Nephron (organoid): ENCODE data around the gene MCF2L2.

Experiments used
- H3K27ac Mint-ChIP-seq, 3 experiments: 2 replicates each; pipeline ENCODE4 v1.8.0; 2020; ENCODE audit warnings: mixed read lengths in 3 of 3, mild to moderate bottlenecking in 2 of 3, moderate library complexity in 1 of 3
- H3K27me3 Mint-ChIP-seq: 2 replicates; pipeline ENCODE4 v1.8.0; 2021; ENCODE audit warnings: low read depth, mild to moderate bottlenecking, moderate library complexity, mixed read lengths
- H3K36me3 Mint-ChIP-seq: 2 replicates; pipeline ENCODE4 v1.8.0; 2020; ENCODE audit warnings: low read depth, mixed read lengths
- H3K4me1 Mint-ChIP-seq: 2 replicates; pipeline ENCODE4 v1.8.0; 2020; ENCODE audit warnings: mixed read lengths
- H3K4me3 Mint-ChIP-seq, 3 experiments: 2 replicates each; pipeline ENCODE4 v1.8.0; 2020; ENCODE audit warnings: mild to moderate bottlenecking in 3 of 3, mixed read lengths in 3 of 3, moderate library complexity in 2 of 3
- H3K9me3 Mint-ChIP-seq: 2 replicates; pipeline ENCODE4 v1.8.0; 2020; ENCODE audit warnings: mixed read lengths
- TF ChIP-seq, protein P1 (sequence below), 3 experiments: fragments of 200-600 bp; sonication (generic); IDR thresholded peaks; one replicate each; pipeline ENCODE4 v1.5.0; 2021; ENCODE audit warnings: antibody characterized with exemption in 3 of 3; ENCODE audit not compliant: unreplicated experiment in 3 of 3

MCF2L2 gene

DNA sequence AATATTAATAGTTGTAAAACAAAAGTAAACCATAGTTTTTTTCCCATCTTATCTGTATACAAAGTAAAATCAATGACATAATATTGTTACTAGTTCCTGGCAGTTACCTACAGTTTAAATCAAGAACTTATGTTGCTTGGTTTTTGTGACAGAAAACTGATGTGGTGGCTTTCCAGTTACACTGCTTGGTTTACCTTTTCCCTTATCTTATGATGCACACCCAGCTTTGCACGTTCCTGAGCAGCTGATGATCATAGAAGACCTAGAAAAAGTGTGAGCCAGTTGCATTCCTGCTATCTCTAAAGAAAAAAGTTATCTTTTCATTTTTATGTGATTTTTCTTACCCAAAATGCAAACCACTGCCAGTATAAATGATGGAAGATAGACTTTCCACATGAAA, 229.5 kb downstream of the MCF2L2 start:
- TF ChIP-seq, protein P1, sequence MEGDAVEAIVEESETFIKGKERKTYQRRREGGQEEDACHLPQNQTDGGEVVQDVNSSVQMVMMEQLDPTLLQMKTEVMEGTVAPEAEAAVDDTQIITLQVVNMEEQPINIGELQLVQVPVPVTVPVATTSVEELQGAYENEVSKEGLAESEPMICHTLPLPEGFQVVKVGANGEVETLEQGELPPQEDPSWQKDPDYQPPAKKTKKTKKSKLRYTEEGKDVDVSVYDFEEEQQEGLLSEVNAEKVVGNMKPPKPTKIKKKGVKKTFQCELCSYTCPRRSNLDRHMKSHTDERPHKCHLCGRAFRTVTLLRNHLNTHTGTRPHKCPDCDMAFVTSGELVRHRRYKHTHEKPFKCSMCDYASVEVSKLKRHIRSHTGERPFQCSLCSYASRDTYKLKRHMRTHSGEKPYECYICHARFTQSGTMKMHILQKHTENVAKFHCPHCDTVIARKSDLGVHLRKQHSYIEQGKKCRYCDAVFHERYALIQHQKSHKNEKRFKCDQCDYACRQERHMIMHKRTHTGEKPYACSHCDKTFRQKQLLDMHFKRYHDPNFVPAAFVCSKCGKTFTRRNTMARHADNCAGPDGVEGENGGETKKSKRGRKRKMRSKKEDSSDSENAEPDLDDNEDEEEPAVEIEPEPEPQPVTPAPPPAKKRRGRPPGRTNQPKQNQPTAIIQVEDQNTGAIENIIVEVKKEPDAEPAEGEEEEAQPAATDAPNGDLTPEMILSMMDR (IDR thresholded peaks at IDR 0.05; ENCODE audit: unreplicated experiment in 3 of 3) = no peak
- no peaks in the 10 kb centered on the region for H3K27me3 Mint-ChIP-seq
- no peak overlapping the region for H3K27ac Mint-ChIP-seq
- peaks cover 18% of the 10 kb centered on the region for H3K9me3 Mint-ChIP-seq
- no peaks in the 10 kb centered on the region for H3K4me1 Mint-ChIP-seq
- no peaks in the 10 kb centered on the region for H3K36me3 Mint-ChIP-seq
- no peak overlapping the region for H3K4me3 Mint-ChIP-seq

DNA sequence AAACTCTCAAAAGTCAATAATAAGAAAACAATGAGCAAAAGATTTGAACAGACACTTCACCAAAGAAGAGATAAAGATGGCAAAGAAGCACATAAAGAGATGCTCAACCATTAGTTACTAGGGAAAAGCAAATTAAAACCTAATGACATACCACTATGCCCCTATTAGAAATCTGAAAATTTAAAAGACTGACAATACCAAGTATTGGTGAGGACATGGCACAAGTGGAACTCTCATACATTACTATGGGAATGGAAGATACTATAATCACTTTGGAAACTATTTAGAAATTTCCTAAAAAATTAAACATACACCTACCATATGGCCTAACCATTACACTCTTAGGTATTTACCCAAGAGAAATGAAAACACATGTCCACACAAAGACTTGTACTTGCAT, 230.7 kb downstream of the MCF2L2 start:
- Mint-ChIP-seq H3K36me3 (no peaks in the 10 kb centered on the region), H3K9me3 (peaks cover 11% of the 10 kb centered on the region)
- TF ChIP-seq, protein P1 (IDR thresholded peaks at IDR 0.05; ENCODE audit: unreplicated experiment in 3 of 3) = no peak

DNA sequence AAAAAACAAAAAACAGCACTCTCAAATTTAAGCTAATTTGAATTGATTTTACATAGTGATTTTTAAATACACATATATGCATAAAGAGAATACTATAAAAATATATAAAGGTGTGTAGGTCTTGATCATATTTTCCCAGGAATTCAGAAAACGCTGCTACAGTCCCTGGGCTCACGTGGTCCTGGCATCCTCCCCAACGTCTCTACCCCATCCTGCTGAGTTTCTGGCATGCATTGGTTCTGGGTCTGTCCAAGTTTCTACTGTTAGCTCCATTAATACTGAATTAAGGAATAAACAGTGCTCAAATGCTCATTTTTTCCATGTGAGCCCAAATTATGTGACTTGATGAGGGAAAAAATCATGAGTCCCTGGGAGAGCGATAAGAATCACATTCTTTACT, 233.2 kb downstream of the MCF2L2 start:
- no peak overlapping the region for H3K4me3 Mint-ChIP-seq
- H3K4me1 Mint-ChIP-seq = no peaks in the 10 kb centered on the region
- peaks cover 3% of the 10 kb centered on the region for H3K9me3 Mint-ChIP-seq
- H3K36me3 Mint-ChIP-seq = no peaks in the 10 kb centered on the region
- TF ChIP-seq, protein P1 (IDR thresholded peaks at IDR 0.05; ENCODE audit: unreplicated experiment in 3 of 3) = no peak
- no peak overlapping the region for H3K27ac Mint-ChIP-seq
- no peaks in the 10 kb centered on the region for H3K27me3 Mint-ChIP-seq

More for the DNA sequence above, 230.7 kb downstream of the MCF2L2 start:
- no peak overlapping the region for H3K4me3 Mint-ChIP-seq
- no peak overlapping the region for H3K27ac Mint-ChIP-seq
- H3K4me1 Mint-ChIP-seq = no peaks in the 10 kb centered on the region
- no peaks in the 10 kb centered on the region for H3K27me3 Mint-ChIP-seq

DNA sequence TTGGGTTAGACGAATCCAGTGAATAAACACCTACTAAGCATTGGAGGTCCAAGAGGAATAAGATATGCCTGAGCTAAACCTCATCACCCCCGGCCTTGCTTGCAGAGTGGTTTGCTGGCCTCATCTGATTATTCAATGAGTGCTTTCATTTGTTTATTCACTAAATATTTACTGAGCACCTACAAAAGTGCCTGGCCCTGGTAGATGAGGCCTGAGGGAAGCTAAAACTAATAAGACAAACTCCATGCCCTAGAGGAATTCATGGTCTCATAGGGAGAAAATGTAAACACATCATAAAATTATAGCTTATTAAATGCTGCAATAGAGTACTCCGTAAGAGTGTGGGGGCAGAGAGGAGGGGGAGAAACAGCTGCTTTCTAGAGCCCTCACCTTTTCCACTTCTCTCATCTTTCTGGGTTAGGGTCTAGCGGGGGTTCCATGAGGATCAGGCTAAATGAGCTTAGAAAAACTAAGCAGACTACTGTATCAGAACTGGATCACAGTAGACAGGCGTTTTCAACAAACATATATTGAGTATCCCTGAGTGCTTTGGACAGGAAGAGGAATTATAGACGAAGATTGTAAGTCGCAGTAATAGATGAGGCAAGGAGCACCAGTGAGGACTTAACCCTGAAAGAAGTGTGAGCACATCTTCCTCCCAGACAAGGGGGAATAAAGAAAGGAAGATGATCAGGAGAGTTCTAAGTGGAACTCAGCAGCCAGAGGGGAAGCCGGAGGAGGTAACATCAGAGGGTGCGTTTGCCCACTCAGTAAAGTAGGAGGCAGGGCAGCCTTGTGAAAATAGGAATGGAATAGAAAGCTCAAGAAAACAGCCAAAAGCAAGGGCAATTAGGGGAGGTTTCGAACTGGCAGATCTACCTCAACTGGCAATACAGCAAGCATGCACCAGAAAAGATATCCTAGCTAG, 234.4 kb downstream of the MCF2L2 start:
- H3K27me3 Mint-ChIP-seq = no peaks in the 10 kb centered on the region
- no peaks in the 10 kb centered on the region for H3K4me1 Mint-ChIP-seq
- peak overlapping the region in 1 of 3 experiments; percentile 29 for H3K27ac Mint-ChIP-seq
- H3K36me3 Mint-ChIP-seq = no peaks in the 10 kb centered on the region
- H3K4me3 Mint-ChIP-seq = no peak overlapping the region
- H3K9me3 Mint-ChIP-seq = peaks cover 3% of the 10 kb centered on the region
- TF ChIP-seq, protein P1 (IDR thresholded peaks at IDR 0.05; ENCODE audit: unreplicated experiment in 3 of 3) = no peak

GRCh38 chr3:183192650-183193300, 235.6 kb downstream of the MCF2L2 start:
- H3K4me3 Mint-ChIP-seq = no peak overlapping the region
- H3K27me3 Mint-ChIP-seq = no peaks in the 10 kb centered on the region
- TF ChIP-seq, protein P1 (IDR thresholded peaks at IDR 0.05; ENCODE audit: unreplicated experiment in 3 of 3) = no peak
- no peaks in the 10 kb centered on the region for H3K9me3 Mint-ChIP-seq
- no peaks in the 10 kb centered on the region for H3K4me1 Mint-ChIP-seq
- H3K27ac Mint-ChIP-seq = no peak overlapping the region
- H3K36me3 Mint-ChIP-seq = no peaks in the 10 kb centered on the region
